H9 (cell line): ENCODE results near the gene GABRA6. TPM values are rescaled to one million over a fixed set of nuclear protein-coding genes. Genes with fewer than 3 reads are reported as not detected.

ENCODE experiments used
- DNase-seq: peaks from one replicate; pipeline ENCODE4 v3.0.0-alpha.2; 2017
- H2AFZ ChIP-seq: one replicate; pipeline ENCODE4 v1.6.1; 2013; ENCODE audit warnings: mild to moderate bottlenecking, low read length, control low read depth, moderate library complexity
- H2AK5ac ChIP-seq: 2 replicates; pipeline ENCODE4 v1.6.1; 2013; ENCODE audit warnings: low read length, control low read depth, mixed read lengths; ENCODE audit not compliant: insufficient read length
- H2BK120ac ChIP-seq: one replicate; pipeline ENCODE4 v1.6.1; 2013; ENCODE audit warnings: low read depth, mild to moderate bottlenecking, low read length, control low read depth, inconsistent platforms; ENCODE audit not compliant: poor library complexity, severe bottlenecking
- H2BK12ac ChIP-seq: 2 replicates; pipeline ENCODE4 v1.6.1; 2013; ENCODE audit warnings: low read length, control low read depth, mixed read lengths, low read depth; ENCODE audit not compliant: insufficient read length
- H2BK15ac ChIP-seq: 2 replicates; pipeline ENCODE4 v1.6.1; 2013; ENCODE audit warnings: low read depth, low read length, control low read depth
- H2BK20ac ChIP-seq: one replicate; pipeline ENCODE4 v1.6.1; 2013; ENCODE audit warnings: low read depth, mild to moderate bottlenecking, low read length, control low read depth, inconsistent platforms; ENCODE audit not compliant: poor library complexity, severe bottlenecking
- H2BK5ac ChIP-seq: 2 replicates; pipeline ENCODE4 v1.6.1; 2013; ENCODE audit warnings: low read length, control low read depth, mixed read lengths; ENCODE audit not compliant: insufficient read length
- H3K14ac ChIP-seq: 2 replicates; pipeline ENCODE4 v1.6.1; 2013; ENCODE audit warnings: low read length, control low read depth; ENCODE audit not compliant: insufficient read depth
- H3K18ac ChIP-seq: 2 replicates; pipeline ENCODE4 v1.6.1; 2013; ENCODE audit warnings: low read depth, mild to moderate bottlenecking, mixed read lengths, low read length, control low read depth; ENCODE audit not compliant: insufficient read length
- H3K23ac ChIP-seq: 2 replicates; pipeline ENCODE4 v1.6.1; 2013; ENCODE audit warnings: low read length, control low read depth, mixed read lengths, low read depth; ENCODE audit not compliant: insufficient read length
- H3K23me2 ChIP-seq: 2 replicates; pipeline ENCODE4 v1.6.1; 2013; ENCODE audit warnings: low read depth, mild to moderate bottlenecking, mixed read lengths, low read length, control low read depth; ENCODE audit not compliant: insufficient read length, poor library complexity, severe bottlenecking
- H3K27ac ChIP-seq: 2 replicates; pipeline ENCODE4 v1.5.1; 2013; ENCODE audit warnings: low read length, control low read depth, mixed read lengths, low read depth; ENCODE audit not compliant: insufficient read length
- H3K27me3 ChIP-seq: 2 replicates; pipeline ENCODE4 v1.6.1; 2013; ENCODE audit warnings: low read length, control low read depth, inconsistent platforms; ENCODE audit not compliant: insufficient read depth
- H3K4ac ChIP-seq: 2 replicates; pipeline ENCODE4 v1.6.1; 2013; ENCODE audit warnings: low read depth, mild to moderate bottlenecking, control low read depth, inconsistent platforms, low read length, moderate library complexity
- H3K4me1 ChIP-seq: 2 replicates; pipeline ENCODE4 v1.6.1; 2013; ENCODE audit warnings: low read length, control low read depth, inconsistent platforms; ENCODE audit not compliant: insufficient read depth
- H3K4me2 ChIP-seq: 2 replicates; pipeline ENCODE4 v1.6.1; 2013; ENCODE audit warnings: low read length, control low read depth, mixed read lengths; ENCODE audit not compliant: insufficient read length, insufficient read depth
- H3K56ac ChIP-seq: 2 replicates; pipeline ENCODE4 v1.6.1; 2013; ENCODE audit warnings: low read depth, mild to moderate bottlenecking, mixed read lengths, low read length, control low read depth; ENCODE audit not compliant: insufficient read length
- H3K79me1 ChIP-seq: 2 replicates; pipeline ENCODE4 v1.6.1; 2013; ENCODE audit warnings: low read depth, mild to moderate bottlenecking, moderate library complexity, low read length, control low read depth, inconsistent platforms; ENCODE audit not compliant: insufficient read depth, poor library complexity, severe bottlenecking
- H3K79me2 ChIP-seq: 2 replicates; pipeline ENCODE4 v1.6.1; 2013; ENCODE audit warnings: low read length, control low read depth, inconsistent platforms; ENCODE audit not compliant: insufficient read depth
- H3K9ac ChIP-seq: 2 replicates; pipeline ENCODE4 v1.6.1; 2013; ENCODE audit warnings: low read length, control low read depth, mixed read lengths; ENCODE audit not compliant: insufficient read length; ENCODE audit errors: extremely low read depth
- H3K9me3 ChIP-seq: one replicate; pipeline ENCODE4 v1.6.1; 2013; ENCODE audit warnings: low read depth, low read length, inconsistent platforms; ENCODE audit not compliant: control insufficient read depth
- H3T11ph ChIP-seq: one replicate; pipeline ENCODE4 v1.6.1; 2013; ENCODE audit warnings: mild to moderate bottlenecking, low read length, control low read depth, inconsistent platforms
- H4K20me1 ChIP-seq: one replicate; pipeline ENCODE4 v1.6.1; 2013; ENCODE audit not compliant: control insufficient read depth, insufficient read length, insufficient read depth
- H4K5ac ChIP-seq: 2 replicates; pipeline ENCODE4 v1.6.1; 2013; ENCODE audit warnings: low read depth, mild to moderate bottlenecking, mixed read lengths, low read length, control low read depth; ENCODE audit not compliant: insufficient read length
- H4K8ac ChIP-seq: replicated peaks from 2 replicates; pipeline ENCODE4 v1.6.1; 2013; ENCODE audit warnings: low read length, control low read depth, mixed read lengths, low read depth; ENCODE audit not compliant: insufficient read length
- H4K91ac ChIP-seq: 2 replicates; pipeline ENCODE4 v1.6.1; 2013; ENCODE audit warnings: low read depth, mild to moderate bottlenecking, moderate library complexity, mixed read lengths, low read length, control low read depth; ENCODE audit not compliant: insufficient read length
- H3K27ac Mint-ChIP-seq, 3 experiments: 2 replicates in 2 of 3; 3 replicates in 1 of 3; pipeline ENCODE4 v1.8.0; 2020 to 2021; ENCODE audit warnings: mixed read lengths in 3 of 3, mild to moderate bottlenecking in 1 of 3, moderate library complexity in 1 of 3
- H3K27me3 Mint-ChIP-seq: 2 replicates; pipeline ENCODE4 v1.8.0; 2021; ENCODE audit warnings: low read depth, mild to moderate bottlenecking, moderate library complexity, mixed read lengths
- H3K36me3 Mint-ChIP-seq, 3 experiments: 2 replicates in 2 of 3; 3 replicates in 1 of 3; pipeline ENCODE4 v1.8.0; 2020 to 2021; ENCODE audit warnings: low read depth in 3 of 3, mixed read lengths in 3 of 3; ENCODE audit not compliant: insufficient read depth in 1 of 3
- H3K4me1 Mint-ChIP-seq, 2 experiments: 2 replicates each; pipeline ENCODE4 v1.8.0; 2020; ENCODE audit warnings: mixed read lengths in 2 of 2
- H3K4me3 Mint-ChIP-seq, 2 experiments: 2 replicates in 1 of 2; 3 replicates in 1 of 2; pipeline ENCODE4 v1.8.0; 2020 to 2021; ENCODE audit warnings: mild to moderate bottlenecking in 2 of 2, mixed read lengths in 2 of 2, moderate library complexity in 1 of 2
- H3K9me3 Mint-ChIP-seq, 2 experiments: 2 replicates in 1 of 2; 3 replicates in 1 of 2; pipeline ENCODE4 v1.8.0; 2020; ENCODE audit warnings: mild to moderate bottlenecking in 2 of 2, mixed read lengths in 2 of 2, moderate library complexity in 1 of 2
- CTCF ChIP-seq: fragments of 200-600 bp; sonication (generic); conservative IDR thresholded peaks from 3 replicates; pipeline ENCODE4 v1.8.0; 2021; ENCODE audit warnings: antibody characterized with exemption, mild to moderate bottlenecking
- WGBS: extraction: QIAGEN DNeasy Blood & Tissue Kit; methylation state at CpG from one replicate; pipeline ENCODE4 v1.1.7; 2013; ENCODE audit warnings: missing lambda C conversion rate, low lambda C conversion rate, mixed read lengths; ENCODE audit not compliant: insufficient read length; ENCODE audit errors: extremely low coverage; 5-methylcytosine and 5-hydroxymethylcytosine counted together
- total RNA-seq: library from RNA; stranded (reverse); gene quantifications from 2 replicates; pipeline ENCODE4 v1.2.1, GENCODE V29; 2021

The GABRA6 gene
- total RNA-seq, 1 experiment from 2014 or later = not detected

GRCh38 chr5:161703528-161703927 is 18.0 kb downstream of the GABRA6 start:
- H2AFZ ChIP-seq = no peak overlapping the region
- H2BK12ac ChIP-seq = no peak overlapping the region
- no peak overlapping the region for H2BK20ac ChIP-seq
- TF ChIP-seq CTCF = no peak
- H2BK120ac ChIP-seq = no peak overlapping the region
- H3K4me1 ChIP-seq = no peaks in the 10 kb centered on the region
- no peaks in the 10 kb centered on the region for H3K27me3 ChIP-seq
- no peak overlapping the region for H3T11ph ChIP-seq
- no peak overlapping the region for H3K27ac Mint-ChIP-seq
- DNase-seq = no peak
- H4K5ac ChIP-seq = no peak overlapping the region
- no peak overlapping the region for H2BK15ac ChIP-seq
- no peaks in the 10 kb centered on the region for H3K79me2 ChIP-seq
- H3K4me3 Mint-ChIP-seq = no peak overlapping the region
- no peaks in the 10 kb centered on the region for H3K27me3 Mint-ChIP-seq
- H3K4me1 Mint-ChIP-seq = no peaks in the 10 kb centered on the region
- no peak overlapping the region for H3K9ac ChIP-seq
- H3K4ac ChIP-seq = no peak overlapping the region
- H2AK5ac ChIP-seq = no peak overlapping the region
- no peak overlapping the region for H3K23ac ChIP-seq
- no peak overlapping the region for H3K56ac ChIP-seq
- H3K9me3 Mint-ChIP-seq = no peaks in the 10 kb centered on the region
- no peaks in the 10 kb centered on the region for H4K20me1 ChIP-seq
- H3K18ac ChIP-seq = no peak overlapping the region
- H3K79me1 ChIP-seq = no peaks in the 10 kb centered on the region
- no peak overlapping the region for H3K4me2 ChIP-seq
- H4K91ac ChIP-seq = no peak overlapping the region
- H3K14ac ChIP-seq = no peak overlapping the region
- WGBS = no CpG with 5 or more reads among the region's 2 CpGs
- no peaks in the 10 kb centered on the region; a peak in 1 of 7 replicates for H3K36me3 Mint-ChIP-seq
- no peak overlapping the region for H2BK5ac ChIP-seq
- H3K9me3 ChIP-seq = no peaks in the 10 kb centered on the region
- H3K27ac ChIP-seq = no peak overlapping the region
- H4K8ac ChIP-seq = no peak overlapping the region
- H3K23me2 ChIP-seq = no peaks in the 10 kb centered on the region
